SK-N-SH (cell line): ENCODE measurements around the gene TRABD2A.
"Not testable (repeated sequence)": the region's sequence is repeated elsewhere in the genome, so short reads cannot be mapped to it uniquely, and the experiment has no call there.

Source experiments
- CTCF ChIP-seq: fragments of 200-600 bp; sonication (generic); IDR thresholded peaks from 2 replicates; pipeline ENCODE4 v1.6.1; 2017; ENCODE audit warnings: antibody characterized with exemption, mild to moderate bottlenecking, moderate library complexity
- SIN3A ChIP-seq: IDR thresholded peaks from 2 replicates; pipeline ENCODE4 v1.6.1; 2012; ENCODE audit warnings: low read depth, mild to moderate bottlenecking, low read length, moderate library complexity, borderline replicate concordance
- TAF1 ChIP-seq: IDR thresholded peaks from 2 replicates; pipeline ENCODE4 v1.6.1; 2012; ENCODE audit warnings: low read depth, mild to moderate bottlenecking, low read length, moderate library complexity, borderline replicate concordance

- not testable (repeated sequence) for TF ChIP-seq TAF1, CTCF, SIN3A
These were observed 34.8 kb upstream of the TRABD2A start for GRCh38 chr2:84915675-84916074.
